AG04449 (cell line): Measurements from ENCODE around the gene CAPZA3.

Experiments used
- CTCF ChIA-PET: fragments of 350-600 bp; formaldehyde crosslinking; extraction: SDS; loops from one replicate; lab custom pipeline; 2021; ENCODE audit warnings: antibody characterized with exemption; lab: Yijun Ruan, JAX
- POLR2A ChIA-PET: fragments of 400-600, 350-600 bp; formaldehyde crosslinking; extraction: SDS; loops from one replicate; lab custom pipeline; 2020; ENCODE audit warnings: antibody characterized with exemption, inconsistent platforms; lab: Yijun Ruan, JAX
- DNase-seq: peaks from one replicate; pipeline ENCODE4 v3.0.0-alpha.2; 2010; ENCODE audit warnings: low read depth, low spot score
- H3K4me3 ChIP-seq: 2 replicates; pipeline ENCODE4 v1.5.1; 2011; ENCODE audit warnings: low read depth, mild to moderate bottlenecking, control low read depth, low read length
- TF ChIP-seq, protein P1 (sequence below): IDR thresholded peaks from one replicate; pipeline ENCODE4 v1.5.1; 2011; ENCODE audit warnings: mild to moderate bottlenecking, moderate library complexity, low read length, control low read depth, inconsistent platforms; ENCODE audit not compliant: insufficient read depth; ENCODE audit errors: missing control alignments

The CAPZA3 gene

DNA sequence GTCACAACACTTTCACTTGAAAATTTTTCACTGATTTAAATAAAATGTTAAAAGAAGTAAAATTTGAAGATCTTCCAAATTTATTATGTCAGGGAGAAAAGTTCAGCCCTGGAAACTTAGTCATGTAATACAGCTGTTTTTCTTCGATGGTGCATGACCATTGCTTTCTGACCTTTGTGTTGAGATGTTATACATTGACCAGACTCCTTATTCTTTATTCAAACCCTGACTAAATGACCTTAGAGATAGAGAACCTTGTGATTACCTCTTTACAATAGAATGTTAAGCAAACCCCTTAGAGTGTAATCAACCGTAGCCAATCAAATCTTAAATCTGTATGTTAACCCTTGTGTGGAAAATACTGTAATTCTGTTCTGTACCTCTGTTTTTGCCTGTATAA lies 34.6 kb upstream of the CAPZA3 start:
- POLR2A ChIA-PET: no interaction called here
- CTCF ChIA-PET: no interaction called here
- no peak overlapping the region for H3K4me3 ChIP-seq
- no peak for DNase-seq
- TF ChIP-seq, protein P1, sequence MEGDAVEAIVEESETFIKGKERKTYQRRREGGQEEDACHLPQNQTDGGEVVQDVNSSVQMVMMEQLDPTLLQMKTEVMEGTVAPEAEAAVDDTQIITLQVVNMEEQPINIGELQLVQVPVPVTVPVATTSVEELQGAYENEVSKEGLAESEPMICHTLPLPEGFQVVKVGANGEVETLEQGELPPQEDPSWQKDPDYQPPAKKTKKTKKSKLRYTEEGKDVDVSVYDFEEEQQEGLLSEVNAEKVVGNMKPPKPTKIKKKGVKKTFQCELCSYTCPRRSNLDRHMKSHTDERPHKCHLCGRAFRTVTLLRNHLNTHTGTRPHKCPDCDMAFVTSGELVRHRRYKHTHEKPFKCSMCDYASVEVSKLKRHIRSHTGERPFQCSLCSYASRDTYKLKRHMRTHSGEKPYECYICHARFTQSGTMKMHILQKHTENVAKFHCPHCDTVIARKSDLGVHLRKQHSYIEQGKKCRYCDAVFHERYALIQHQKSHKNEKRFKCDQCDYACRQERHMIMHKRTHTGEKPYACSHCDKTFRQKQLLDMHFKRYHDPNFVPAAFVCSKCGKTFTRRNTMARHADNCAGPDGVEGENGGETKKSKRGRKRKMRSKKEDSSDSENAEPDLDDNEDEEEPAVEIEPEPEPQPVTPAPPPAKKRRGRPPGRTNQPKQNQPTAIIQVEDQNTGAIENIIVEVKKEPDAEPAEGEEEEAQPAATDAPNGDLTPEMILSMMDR: no peak

DNA sequence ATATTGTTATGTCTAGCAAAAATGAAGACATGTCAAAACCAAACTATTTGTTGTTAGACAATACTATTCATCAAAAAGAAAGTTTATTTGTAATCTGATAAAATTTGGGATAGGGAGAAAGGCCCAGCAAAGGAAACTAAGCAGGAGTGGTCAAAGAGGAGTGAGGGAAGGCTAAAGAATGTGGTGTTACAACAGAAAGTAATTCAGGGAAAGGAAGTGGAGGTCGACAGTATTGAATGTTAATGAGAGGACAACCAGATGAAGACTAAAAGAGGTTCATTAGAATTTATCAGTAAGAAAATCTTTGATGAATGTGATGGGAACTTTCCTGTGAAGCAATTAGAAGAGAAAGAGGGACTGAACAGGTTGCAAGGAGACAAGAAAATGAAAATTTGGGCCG lies 34.0 kb upstream of the CAPZA3 start:
- DNase-seq: no peak
- POLR2A ChIA-PET: no interaction called here
- CTCF ChIA-PET: no interaction called here
- no peak overlapping the region for H3K4me3 ChIP-seq
- TF ChIP-seq, protein P1: no peak

DNA sequence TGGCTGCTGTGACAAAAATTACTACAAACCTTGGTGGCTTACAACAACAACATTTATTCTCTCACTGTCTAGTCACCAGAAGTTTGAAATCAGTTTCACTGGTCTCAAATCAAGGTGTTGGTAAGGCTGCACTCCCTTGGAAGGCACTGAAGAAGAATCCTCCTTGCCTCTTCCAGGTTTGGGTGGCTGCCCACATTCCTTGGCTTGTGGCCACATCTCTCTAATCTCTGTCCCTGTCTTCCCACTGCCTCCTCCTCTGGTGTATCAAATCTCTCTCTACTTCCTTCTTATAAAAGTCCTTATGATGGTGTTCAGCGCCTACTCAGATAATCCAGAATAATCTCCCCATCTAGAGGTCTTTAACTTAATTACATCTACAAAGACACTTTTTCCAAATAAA lies 31.1 kb upstream of the CAPZA3 start:
- CTCF ChIA-PET: no interaction called here
- H3K4me3 ChIP-seq: no peak overlapping the region
- POLR2A ChIA-PET: no interaction called here
- DNase-seq: no peak
- TF ChIP-seq, protein P1: no peak

DNA sequence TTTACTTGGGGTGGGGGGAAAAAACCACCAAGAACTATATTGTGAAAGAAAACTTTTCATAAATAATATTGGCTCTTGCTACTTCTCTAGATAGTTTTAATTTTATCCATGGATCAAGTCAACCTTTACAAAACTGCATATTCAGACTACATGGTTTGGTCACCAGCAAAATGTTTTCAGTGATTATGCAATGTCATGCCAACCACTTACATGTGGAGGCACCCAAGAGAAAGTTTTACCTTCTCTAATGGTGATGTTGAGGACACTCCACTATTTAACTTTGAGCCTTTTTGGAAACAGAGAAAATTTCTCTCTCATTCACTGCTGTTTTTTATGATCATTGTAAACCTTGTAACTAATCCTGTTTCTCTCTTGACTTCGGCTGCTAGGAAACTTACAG lies 21.7 kb upstream of the CAPZA3 start:
- DNase-seq: no peak
- ChIA-PET CTCF (no interaction called here), POLR2A (no interaction called here)
- H3K4me3 ChIP-seq: no peak overlapping the region
- TF ChIP-seq, protein P1: no peak

DNA sequence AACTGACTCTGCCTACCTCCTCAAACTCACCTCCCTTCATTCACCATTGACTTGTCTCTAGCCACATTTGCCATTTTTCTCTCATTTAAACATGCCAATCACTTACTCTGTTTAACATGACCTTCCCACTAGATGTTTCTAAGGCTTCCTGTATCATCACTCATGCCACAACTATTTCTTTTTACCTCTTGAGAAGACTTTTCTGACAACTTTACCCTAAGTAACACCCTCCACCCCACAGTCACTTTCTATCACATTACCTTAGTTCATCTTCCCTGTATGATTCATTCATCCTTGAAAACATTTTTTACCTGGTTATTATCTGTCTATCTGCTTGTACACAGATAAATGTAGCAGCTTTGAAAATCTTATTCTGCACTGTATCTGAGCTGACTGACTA lies 19.5 kb upstream of the CAPZA3 start:
- TF ChIP-seq, protein P1: no peak
- no peak overlapping the region for H3K4me3 ChIP-seq
- ChIA-PET POLR2A (no interaction called here), CTCF (no interaction called here)
- DNase-seq: no peak

DNA sequence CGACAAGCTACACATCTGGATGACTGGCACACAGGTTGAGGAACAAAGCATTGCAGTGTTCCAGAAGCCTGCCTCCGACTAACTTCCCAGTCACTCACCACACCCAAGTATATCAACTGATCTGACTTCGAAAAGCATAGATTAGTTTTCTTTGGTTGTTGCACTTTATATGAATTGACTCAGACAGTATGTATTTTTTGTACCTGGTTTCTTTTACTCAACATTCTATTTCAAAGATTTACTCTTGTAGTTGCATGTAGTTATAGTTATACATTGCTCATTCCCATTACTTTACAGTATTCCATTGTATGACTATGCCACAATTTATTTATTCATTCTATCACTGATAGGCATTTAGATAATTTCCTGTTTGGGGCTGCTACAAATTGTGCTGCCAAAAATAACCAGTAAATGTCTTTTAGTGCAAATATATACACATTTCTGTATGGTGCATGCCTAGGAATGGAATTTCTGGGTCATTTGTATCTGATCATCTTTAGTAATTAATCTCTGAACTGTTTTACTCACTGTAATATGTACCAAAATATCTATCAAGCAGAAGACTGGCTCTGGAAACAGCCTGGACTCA lies 17.9 kb upstream of the CAPZA3 start:
- peak; percentile 28 for DNase-seq
- POLR2A ChIA-PET: no interaction called here

More for the DNA sequence above, 17.9 kb upstream of the CAPZA3 start:
- CTCF ChIA-PET: no interaction called here
- TF ChIP-seq, protein P1: no peak
- H3K4me3 ChIP-seq: no peak overlapping the region
